Inflammatory macrophage (primary cell): ENCODE measurements around the gene STX16.

Experiments used
- DNase-seq, 2 donors: peaks; one replicate each; pipeline ENCODE4 v3.0.0-alpha.2; 2020 to 2022

The STX16 gene

GRCh38 chr20:58655328-58656107 is 4.4 kb downstream of the STX16 start:
- DNase-seq: no peak

GRCh38 chr20:58656831-58657230 is 5.7 kb downstream of the STX16 start:
- no peak for DNase-seq

- no peak for DNase-seq
Measured at GRCh38 chr20:58657262-58657661, 6.2 kb downstream of the STX16 start.

- DNase-seq: no peak
Measured at GRCh38 chr20:58657986-58658385, 6.9 kb downstream of the STX16 start.

GRCh38 chr20:58658760-58659159 is 7.7 kb downstream of the STX16 start:
- DNase-seq: no peak

GRCh38 chr20:58659841-58660240 is 8.8 kb downstream of the STX16 start:
- DNase-seq: no peak

- DNase-seq: no peak
Measured at GRCh38 chr20:58660855-58661597, 9.9 kb downstream of the STX16 start.

GRCh38 chr20:58661598-58662473 is 10.8 kb downstream of the STX16 start:
- no peak for DNase-seq

GRCh38 chr20:58664331-58664730 is 13.2 kb downstream of the STX16 start:
- DNase-seq: no peak

- DNase-seq: no peak
Measured at GRCh38 chr20:58664883-58665282, 13.8 kb downstream of the STX16 start.

GRCh38 chr20:58665606-58666005 is 14.5 kb downstream of the STX16 start:
- no peak for DNase-seq

GRCh38 chr20:58666702-58667101 is 15.6 kb downstream of the STX16 start:
- DNase-seq: peak in 1 of 2 donors; percentile 45

- DNase-seq: no peak
Measured at GRCh38 chr20:58667975-58668374, 16.9 kb downstream of the STX16 start.

- no peak for DNase-seq
Measured at GRCh38 chr20:58668901-58669286, 17.8 kb downstream of the STX16 start.

- no peak for DNase-seq
Measured at GRCh38 chr20:58669287-58670006, 18.4 kb downstream of the STX16 start.

GRCh38 chr20:58670102-58670501 is 19.0 kb downstream of the STX16 start:
- no peak for DNase-seq

GRCh38 chr20:58670659-58671058 is 19.6 kb downstream of the STX16 start:
- DNase-seq: no peak

- DNase-seq: no peak
Measured at GRCh38 chr20:58673119-58673518, 22.0 kb downstream of the STX16 start.

GRCh38 chr20:58675146-58675584 is 24.1 kb downstream of the STX16 start:
- DNase-seq: no peak

- no peak for DNase-seq
Measured at GRCh38 chr20:58675641-58676040, 24.6 kb downstream of the STX16 start.

GRCh38 chr20:58676161-58676560 is 25.1 kb downstream of the STX16 start:
- no peak for DNase-seq

GRCh38 chr20:58677079-58677604 is 26.1 kb downstream of the STX16 start:
- DNase-seq: no peak
